ENCODE measurements around the gene COL8A1.

GRCh38 chr3:99781761-99782160 is 143.4 kb downstream of the COL8A1 start:
- no peak for TF ChIP-seq CTCF (IDR thresholded peaks at IDR 0.05; ENCODE audit: low read length)
- no peak for TF ChIP-seq EZH2phosphoT487 (IDR thresholded peaks at IDR 0.05; ENCODE audit: low read length)
